ENCODE results near the gene DNAJA2.

Gene DNAJA2

DNA sequence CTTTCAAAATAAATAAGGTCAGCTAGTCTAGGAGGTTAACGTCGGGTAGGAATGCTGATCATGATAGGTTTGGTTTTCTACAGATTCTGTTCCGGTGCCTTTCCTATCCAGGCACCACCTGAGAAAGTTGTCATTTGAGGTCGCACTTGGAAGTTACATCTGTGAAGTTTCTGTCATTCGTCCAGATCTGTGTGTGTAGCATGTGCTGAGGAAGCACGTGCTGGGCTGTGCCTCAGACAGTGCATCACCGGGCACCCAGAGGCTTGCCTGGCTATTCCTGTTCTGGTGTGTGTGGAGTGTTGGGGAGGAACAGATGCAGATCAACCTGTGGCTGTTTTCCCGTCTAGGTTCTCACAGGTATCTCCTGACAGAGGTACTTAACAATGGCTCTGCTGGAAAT is 42.6 kb downstream of the DNAJA2 start:
- DNase-seq (ENCODE audit: low read depth) = peak; percentile 81
- TF ChIP-seq, protein P1, sequence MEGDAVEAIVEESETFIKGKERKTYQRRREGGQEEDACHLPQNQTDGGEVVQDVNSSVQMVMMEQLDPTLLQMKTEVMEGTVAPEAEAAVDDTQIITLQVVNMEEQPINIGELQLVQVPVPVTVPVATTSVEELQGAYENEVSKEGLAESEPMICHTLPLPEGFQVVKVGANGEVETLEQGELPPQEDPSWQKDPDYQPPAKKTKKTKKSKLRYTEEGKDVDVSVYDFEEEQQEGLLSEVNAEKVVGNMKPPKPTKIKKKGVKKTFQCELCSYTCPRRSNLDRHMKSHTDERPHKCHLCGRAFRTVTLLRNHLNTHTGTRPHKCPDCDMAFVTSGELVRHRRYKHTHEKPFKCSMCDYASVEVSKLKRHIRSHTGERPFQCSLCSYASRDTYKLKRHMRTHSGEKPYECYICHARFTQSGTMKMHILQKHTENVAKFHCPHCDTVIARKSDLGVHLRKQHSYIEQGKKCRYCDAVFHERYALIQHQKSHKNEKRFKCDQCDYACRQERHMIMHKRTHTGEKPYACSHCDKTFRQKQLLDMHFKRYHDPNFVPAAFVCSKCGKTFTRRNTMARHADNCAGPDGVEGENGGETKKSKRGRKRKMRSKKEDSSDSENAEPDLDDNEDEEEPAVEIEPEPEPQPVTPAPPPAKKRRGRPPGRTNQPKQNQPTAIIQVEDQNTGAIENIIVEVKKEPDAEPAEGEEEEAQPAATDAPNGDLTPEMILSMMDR (IDR thresholded peaks at IDR 0.05; ENCODE audit: control insufficient read depth, extremely low read depth, insufficient read depth) = no peak
- no peak overlapping the region for H3K4me3 ChIP-seq (ENCODE audit: low read depth, low read length)

DNA sequence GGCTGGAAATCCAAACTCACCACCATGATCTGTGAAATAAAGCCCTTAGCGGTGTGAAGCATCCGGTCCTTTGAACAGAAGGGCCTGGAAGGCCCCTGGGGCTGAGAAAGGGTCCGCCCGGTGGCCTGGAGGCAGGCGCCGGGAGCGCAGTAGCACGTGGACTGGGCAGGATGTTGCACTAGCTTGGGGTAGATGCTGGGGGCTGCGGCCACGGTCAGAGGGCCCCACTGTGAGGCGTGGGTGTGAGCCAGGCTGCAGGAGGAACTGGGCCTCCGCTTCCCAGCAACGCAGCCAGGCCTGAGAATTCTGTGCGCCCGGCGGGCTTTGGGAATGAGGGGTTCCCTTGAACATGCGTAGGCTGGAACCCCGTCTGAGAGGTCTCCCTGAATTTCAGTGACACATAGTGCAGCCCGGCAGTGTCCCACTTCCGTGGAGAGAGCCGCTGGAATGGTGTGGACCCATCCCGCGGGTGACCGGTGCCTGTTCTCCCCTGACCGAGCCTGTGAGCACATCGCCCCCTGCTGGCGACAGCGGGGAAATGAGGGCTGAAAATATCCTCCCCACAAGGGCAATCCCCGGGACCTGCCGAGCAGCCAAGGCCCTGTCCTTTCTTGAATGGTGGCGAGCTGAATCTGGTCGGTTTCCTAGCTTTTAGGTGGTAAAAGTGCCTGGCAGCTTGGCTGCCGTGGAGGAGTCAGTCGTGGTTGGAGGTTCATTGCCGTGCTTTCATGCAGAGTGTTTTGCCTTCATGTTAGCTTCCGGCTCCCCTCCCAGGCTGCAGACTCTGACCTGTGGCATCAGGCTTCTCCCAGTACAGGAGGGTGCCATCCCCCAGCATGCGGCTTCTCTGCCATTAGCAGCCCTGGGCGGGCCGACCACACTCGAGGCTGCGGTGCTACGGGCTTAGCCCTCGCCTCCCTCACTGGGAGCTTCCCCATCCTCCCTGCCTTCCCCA is 43.8 kb downstream of the DNAJA2 start:
- H3K4me3 ChIP-seq (ENCODE audit: low read depth, low read length) = no peak overlapping the region
- TF ChIP-seq, protein P1 (IDR thresholded peaks at IDR 0.05; ENCODE audit: control insufficient read depth, extremely low read depth, insufficient read depth) = peak; percentile 97
- no peak for DNase-seq (ENCODE audit: low read depth)

DNA sequence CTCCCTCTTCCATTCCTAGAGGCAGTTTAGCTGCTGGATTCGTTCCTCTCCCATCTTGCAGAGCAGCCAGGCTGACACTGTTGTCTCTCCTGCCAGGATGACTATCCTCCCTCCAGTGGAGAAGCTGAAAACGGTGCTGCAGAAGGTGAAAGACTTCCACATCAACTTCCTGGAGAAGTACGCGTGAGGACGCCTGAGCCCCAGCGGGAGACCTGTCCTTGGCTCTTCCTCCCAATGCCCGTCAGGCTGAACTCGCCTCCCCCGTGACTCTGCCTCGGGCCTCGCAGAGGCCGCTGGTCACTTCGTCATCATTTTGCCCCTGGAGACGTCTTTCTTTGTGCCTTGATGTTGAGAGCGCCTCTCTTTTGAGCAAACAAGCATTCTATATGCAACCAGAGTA is 44.7 kb downstream of the DNAJA2 start:
- TF ChIP-seq, protein P1 (IDR thresholded peaks at IDR 0.05; ENCODE audit: control insufficient read depth, extremely low read depth, insufficient read depth) = no peak
- DNase-seq (ENCODE audit: low read depth) = no peak
- H3K4me3 ChIP-seq (ENCODE audit: low read depth, low read length) = no peak overlapping the region

DNA sequence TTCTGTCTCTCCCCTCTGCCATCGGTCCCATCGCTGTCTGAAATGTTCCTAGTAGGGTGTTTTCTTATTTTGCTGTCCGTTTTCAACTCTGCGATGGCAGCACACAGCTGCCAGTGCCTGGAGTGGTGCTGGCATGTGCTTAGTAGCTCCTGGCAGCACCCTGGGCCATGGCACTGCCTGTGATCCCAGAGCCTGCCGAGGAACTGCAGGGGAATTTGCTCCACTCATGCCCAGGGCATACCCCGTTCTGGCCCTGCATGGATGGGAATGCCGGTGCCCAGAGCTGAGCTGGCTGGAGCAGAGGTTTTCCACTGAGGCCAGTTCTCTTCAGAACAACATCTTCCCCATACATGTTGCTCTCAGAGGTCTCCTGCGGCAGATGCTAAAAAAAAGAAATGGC is 46.2 kb downstream of the DNAJA2 start:
- TF ChIP-seq, protein P1 (IDR thresholded peaks at IDR 0.05; ENCODE audit: control insufficient read depth, extremely low read depth, insufficient read depth) = no peak
- H3K4me3 ChIP-seq (ENCODE audit: low read depth, low read length) = no peak overlapping the region
- no peak for DNase-seq (ENCODE audit: low read depth)

DNA sequence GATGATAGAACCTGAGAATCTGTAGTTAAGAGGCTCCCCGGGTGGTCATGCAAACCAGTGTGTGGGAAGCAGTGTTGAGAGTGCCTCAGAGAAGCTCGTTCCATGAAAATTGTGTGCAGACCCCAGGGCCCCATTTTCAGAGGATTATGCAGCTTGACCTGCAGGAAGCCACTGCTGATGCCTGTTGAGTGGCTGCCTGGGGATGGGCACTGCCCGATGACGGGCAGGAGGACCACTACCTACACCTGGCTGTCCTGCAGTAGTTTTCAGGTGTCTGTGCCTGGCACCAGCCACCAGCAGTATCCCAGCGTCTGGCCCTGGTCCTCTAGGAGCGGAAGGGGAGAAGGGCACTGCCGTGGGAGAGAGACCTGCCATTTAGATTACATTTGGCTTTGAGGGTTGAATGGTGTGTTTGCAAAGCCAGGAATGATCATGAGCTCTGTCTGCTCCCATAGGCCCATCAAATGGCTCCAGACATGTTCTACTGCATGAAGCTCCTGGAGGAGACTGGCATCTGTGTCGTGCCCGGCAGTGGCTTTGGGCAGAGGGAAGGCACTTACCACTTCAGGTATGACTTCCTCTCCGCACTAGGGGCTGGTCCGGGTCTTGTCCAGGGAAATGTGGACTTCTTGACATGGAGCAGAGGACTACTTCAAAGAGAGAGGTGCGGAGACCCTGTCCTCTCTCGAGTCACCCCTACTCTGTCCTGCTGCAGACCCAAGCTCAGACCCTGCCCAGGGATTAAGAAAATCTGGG is 46.8 kb downstream of the DNAJA2 start:
- TF ChIP-seq, protein P1 (IDR thresholded peaks at IDR 0.05; ENCODE audit: control insufficient read depth, extremely low read depth, insufficient read depth) = no peak
- H3K4me3 ChIP-seq (ENCODE audit: low read depth, low read length) = no peak overlapping the region
- no peak for DNase-seq (ENCODE audit: low read depth)

DNA sequence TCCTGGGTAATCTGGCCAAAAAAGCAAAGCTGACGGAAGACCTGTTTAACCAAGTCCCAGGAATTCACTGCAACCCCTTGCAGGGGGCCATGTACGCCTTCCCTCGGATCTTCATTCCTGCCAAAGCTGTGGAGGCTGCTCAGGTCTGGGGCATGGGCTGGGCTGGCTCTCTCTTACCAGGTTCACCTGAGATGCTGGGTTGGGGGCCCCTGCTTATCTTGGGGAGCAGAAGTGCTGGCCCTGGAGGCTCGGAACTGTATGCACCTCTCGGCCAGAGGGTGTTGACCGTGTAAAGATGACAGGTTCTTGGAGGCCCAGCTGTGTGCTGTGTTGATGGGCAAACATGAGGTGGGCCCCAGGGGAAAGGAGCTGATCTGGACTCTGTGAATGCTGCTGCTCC is 49.1 kb downstream of the DNAJA2 start:
- DNase-seq (ENCODE audit: low read depth) = no peak
- TF ChIP-seq, protein P1 (IDR thresholded peaks at IDR 0.05; ENCODE audit: control insufficient read depth, extremely low read depth, insufficient read depth) = no peak
- no peak overlapping the region for H3K4me3 ChIP-seq (ENCODE audit: low read depth, low read length)
